ENCODE measurements around the gene PACRG. TPM values are rescaled to one million over a fixed set of nuclear protein-coding genes. Genes with fewer than 3 reads are reported as not detected.

Gene PACRG
- total and polyA plus RNA-seq, 2 experiments from 2014 or later = 0.17 to 0.68 TPM

GRCh38 chr6:163085861-163086623 lies 358.3 kb downstream of the PACRG start:
- Histone ChIP-seq H4K20me1 (replicated peaks; ENCODE audit: insufficient read depth) (no peaks in the 10 kb centered on the region), H3K27ac (ENCODE audit: low read depth) (no peak overlapping the region), H3K9me2 (ENCODE audit: insufficient read depth) (peaks cover 9% of the 10 kb centered on the region; the same call in 1 of the 2 replicates), H2AFZ (no peak overlapping the region), H3K4me2 (no peak overlapping the region), H3K4me1 (ENCODE audit: insufficient read depth) (peaks cover 29% of the 10 kb centered on the region), H3K27me3 (ENCODE audit: insufficient read depth) (no peaks in the 10 kb centered on the region), H3K36me3 (ENCODE audit: insufficient read depth) (no peaks in the 10 kb centered on the region), H3K4me3 (no peak overlapping the region), H3K79me2 (replicated peaks; ENCODE audit: insufficient read depth) (no peaks in the 10 kb centered on the region), H3F3A (replicated peaks; ENCODE audit: low read depth) (no peaks in the 10 kb centered on the region)
- Mint-ChIP-seq H3K9me3 (peaks cover 10% of the 10 kb centered on the region; the same call in 2 of the 3 replicates), H3K4me3 (no peak overlapping the region), H3K36me3 (ENCODE audit: low read depth) (peaks cover 9% of the 10 kb centered on the region; the same call in 2 of the 3 replicates), H3K4me1 (peaks cover 43% of the 10 kb centered on the region), H3K27ac (no peak overlapping the region), H3K27me3 (ENCODE audit: insufficient read depth, low read depth, poor library complexity) (peaks cover 8% of the 10 kb centered on the region)
- no peak for DNase-seq (ENCODE audit: low spot score)
- TF ChIP-seq EZH2phosphoT487 (IDR thresholded peaks at IDR 0.05; ENCODE audit: unreplicated experiment) = no peak
- ATAC-seq = no peak

- H3K4me2 ChIP-seq = no peak overlapping the region
- H3K36me3 ChIP-seq (ENCODE audit: insufficient read depth) = no peaks in the 10 kb centered on the region
- DNase-seq (ENCODE audit: low spot score) (no peak), ATAC-seq (no peak)
- H3K27ac ChIP-seq (ENCODE audit: low read depth) = no peak overlapping the region
- H3F3A ChIP-seq (replicated peaks; ENCODE audit: low read depth) = no peaks in the 10 kb centered on the region
- no peak overlapping the region for H3K4me3 ChIP-seq
- H3K4me1 ChIP-seq (ENCODE audit: insufficient read depth) = peaks cover 30% of the 10 kb centered on the region
- Mint-ChIP-seq H3K27me3 (ENCODE audit: insufficient read depth, low read depth, poor library complexity) (peaks cover 8% of the 10 kb centered on the region), H3K36me3 (ENCODE audit: low read depth) (peaks cover 9% of the 10 kb centered on the region; the same call in 2 of the 3 replicates), H3K4me1 (peaks cover 43% of the 10 kb centered on the region), H3K4me3 (no peak overlapping the region), H3K27ac (no peak overlapping the region), H3K9me3 (peaks cover 10% of the 10 kb centered on the region; the same call in 2 of the 3 replicates)
- peaks cover 9% of the 10 kb centered on the region; the same call in 1 of the 2 replicates for H3K9me2 ChIP-seq (ENCODE audit: insufficient read depth)
- H4K20me1 ChIP-seq (replicated peaks; ENCODE audit: insufficient read depth) = no peaks in the 10 kb centered on the region
- no peaks in the 10 kb centered on the region for H3K79me2 ChIP-seq (replicated peaks; ENCODE audit: insufficient read depth)
- no peak overlapping the region for H2AFZ ChIP-seq
- no peaks in the 10 kb centered on the region for H3K27me3 ChIP-seq (ENCODE audit: insufficient read depth)
- TF ChIP-seq ZNF114 (CRISPR knock-in tag; IDR thresholded peaks at IDR 0.05) = no peak
- no peak for TF ChIP-seq CTCF (conservative IDR thresholded peaks at IDR 0.05; ENCODE audit: low read depth in 2 of 2)
- TF ChIP-seq, protein P1, sequence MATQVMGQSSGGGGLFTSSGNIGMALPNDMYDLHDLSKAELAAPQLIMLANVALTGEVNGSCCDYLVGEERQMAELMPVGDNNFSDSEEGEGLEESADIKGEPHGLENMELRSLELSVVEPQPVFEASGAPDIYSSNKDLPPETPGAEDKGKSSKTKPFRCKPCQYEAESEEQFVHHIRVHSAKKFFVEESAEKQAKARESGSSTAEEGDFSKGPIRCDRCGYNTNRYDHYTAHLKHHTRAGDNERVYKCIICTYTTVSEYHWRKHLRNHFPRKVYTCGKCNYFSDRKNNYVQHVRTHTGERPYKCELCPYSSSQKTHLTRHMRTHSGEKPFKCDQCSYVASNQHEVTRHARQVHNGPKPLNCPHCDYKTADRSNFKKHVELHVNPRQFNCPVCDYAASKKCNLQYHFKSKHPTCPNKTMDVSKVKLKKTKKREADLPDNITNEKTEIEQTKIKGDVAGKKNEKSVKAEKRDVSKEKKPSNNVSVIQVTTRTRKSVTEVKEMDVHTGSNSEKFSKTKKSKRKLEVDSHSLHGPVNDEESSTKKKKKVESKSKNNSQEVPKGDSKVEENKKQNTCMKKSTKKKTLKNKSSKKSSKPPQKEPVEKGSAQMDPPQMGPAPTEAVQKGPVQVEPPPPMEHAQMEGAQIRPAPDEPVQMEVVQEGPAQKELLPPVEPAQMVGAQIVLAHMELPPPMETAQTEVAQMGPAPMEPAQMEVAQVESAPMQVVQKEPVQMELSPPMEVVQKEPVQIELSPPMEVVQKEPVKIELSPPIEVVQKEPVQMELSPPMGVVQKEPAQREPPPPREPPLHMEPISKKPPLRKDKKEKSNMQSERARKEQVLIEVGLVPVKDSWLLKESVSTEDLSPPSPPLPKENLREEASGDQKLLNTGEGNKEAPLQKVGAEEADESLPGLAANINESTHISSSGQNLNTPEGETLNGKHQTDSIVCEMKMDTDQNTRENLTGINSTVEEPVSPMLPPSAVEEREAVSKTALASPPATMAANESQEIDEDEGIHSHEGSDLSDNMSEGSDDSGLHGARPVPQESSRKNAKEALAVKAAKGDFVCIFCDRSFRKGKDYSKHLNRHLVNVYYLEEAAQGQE (IDR thresholded peaks at IDR 0.05; ENCODE audit: unreplicated experiment) = no peak
- no peak for TF ChIP-seq EZH2phosphoT487 (IDR thresholded peaks at IDR 0.05; ENCODE audit: unreplicated experiment)
- TF ChIP-seq JUNB (IDR thresholded peaks at IDR 0.05; ENCODE audit: unreplicated experiment) = no peak
- TF ChIP-seq EZH2 (IDR thresholded peaks at IDR 0.05; ENCODE audit: low read depth, unreplicated experiment) = no peak
- TF ChIP-seq CREB1 (CRISPR knock-in tag; IDR thresholded peaks at IDR 0.05; ENCODE audit: low read depth) = no peak
- no peak for TF ChIP-seq ZNF331 (CRISPR knock-in tag; IDR thresholded peaks at IDR 0.05; ENCODE audit: low read depth)
- TF ChIP-seq NANOG (IDR thresholded peaks at IDR 0.05; ENCODE audit: borderline replicate concordance) = no peak
- TF ChIP-seq, protein P2, sequence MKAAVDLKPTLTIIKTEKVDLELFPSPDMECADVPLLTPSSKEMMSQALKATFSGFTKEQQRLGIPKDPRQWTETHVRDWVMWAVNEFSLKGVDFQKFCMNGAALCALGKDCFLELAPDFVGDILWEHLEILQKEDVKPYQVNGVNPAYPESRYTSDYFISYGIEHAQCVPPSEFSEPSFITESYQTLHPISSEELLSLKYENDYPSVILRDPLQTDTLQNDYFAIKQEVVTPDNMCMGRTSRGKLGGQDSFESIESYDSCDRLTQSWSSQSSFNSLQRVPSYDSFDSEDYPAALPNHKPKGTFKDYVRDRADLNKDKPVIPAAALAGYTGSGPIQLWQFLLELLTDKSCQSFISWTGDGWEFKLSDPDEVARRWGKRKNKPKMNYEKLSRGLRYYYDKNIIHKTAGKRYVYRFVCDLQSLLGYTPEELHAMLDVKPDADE (IDR thresholded peaks at IDR 0.05) = no peak
- TF ChIP-seq POLR2AphosphoS5 (IDR thresholded peaks at IDR 0.05; ENCODE audit: low read depth) = no peak
Measured at GRCh38 chr6:163086624-163086920, 358.8 kb downstream of the PACRG start.
